Measurements from ENCODE around the gene RPS6KA5. TPM values are rescaled to one million over a fixed set of nuclear protein-coding genes. Genes with fewer than 3 reads are reported as not detected.
"Not testable (repeated sequence)": the region's sequence is repeated elsewhere in the genome, so short reads cannot be mapped to it uniquely, and the experiment has no call there.

The RPS6KA5 gene
- total and polyA plus RNA-seq, 8 donors: 4.2 to 10.8 (median 9.2) TPM

DNA sequence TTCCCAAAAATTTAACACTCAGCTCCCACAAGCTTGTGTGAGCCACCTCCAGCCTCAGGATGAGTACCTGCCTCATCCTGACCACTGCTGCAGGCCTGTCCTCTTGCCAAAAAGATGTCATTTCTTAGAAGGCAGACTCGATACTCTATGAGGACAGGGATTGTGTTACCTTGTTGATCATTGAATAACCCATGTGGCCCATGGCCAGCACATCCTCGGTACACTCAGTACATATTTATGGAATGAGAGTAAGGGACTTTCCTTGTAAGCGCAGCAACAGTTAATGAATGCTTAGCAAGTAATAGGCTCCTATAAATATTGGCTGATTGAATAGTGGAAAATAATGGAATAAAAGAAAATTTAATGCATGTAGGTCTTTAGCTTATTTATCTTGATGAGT lies 38.1 kb upstream of the RPS6KA5 start:
- DNase-seq: no peak
- no peak overlapping the region for H3K27ac ChIP-seq
- H3K36me3 ChIP-seq: no peaks in the 10 kb centered on the region
- H3K9me3 ChIP-seq: no peaks in the 10 kb centered on the region
- no peak overlapping the region for H3K4me3 ChIP-seq
- no peak for TF ChIP-seq CTCF (IDR thresholded peaks at IDR 0.05)
- H3K27me3 ChIP-seq: no peaks in the 10 kb centered on the region
- no peaks in the 10 kb centered on the region for H3K4me1 ChIP-seq
- intact Hi-C loops (cut with DNase I): no loop called here
- ATAC-seq: no peak

- H3K27me3 ChIP-seq; H3K4me1 ChIP-seq; H3K9me3 ChIP-seq; H3K36me3 ChIP-seq; H3K4me3 ChIP-seq; H3K27ac ChIP-seq; ATAC-seq; DNase-seq; intact Hi-C loops (cut with DNase I): not testable (repeated sequence)
Observed at GRCh38 chr14:91097657-91098056, 37.2 kb upstream of the RPS6KA5 start.

GRCh38 chr14:91095178-91095577 lies 34.7 kb upstream of the RPS6KA5 start:
- H3K4me1 ChIP-seq: no peaks in the 10 kb centered on the region
- no peak overlapping the region for H3K4me3 ChIP-seq
- no peaks in the 10 kb centered on the region for H3K27me3 ChIP-seq
- H3K36me3 ChIP-seq: no peaks in the 10 kb centered on the region
- H3K27ac ChIP-seq: no peak overlapping the region
- intact Hi-C loops (cut with DNase I): no loop called here
- ATAC-seq (no peak), DNase-seq (no peak)
- H3K9me3 ChIP-seq: no peaks in the 10 kb centered on the region
- TF ChIP-seq CTCF (IDR thresholded peaks at IDR 0.05): no peak

- H3K36me3 ChIP-seq: no peaks in the 10 kb centered on the region
- no peaks in the 10 kb centered on the region for H3K9me3 ChIP-seq
- no peaks in the 10 kb centered on the region for H3K27me3 ChIP-seq
- H3K4me3 ChIP-seq: no peak overlapping the region
- H3K4me1 ChIP-seq: no peaks in the 10 kb centered on the region
- ATAC-seq: no peak
- TF ChIP-seq CTCF (IDR thresholded peaks at IDR 0.05): no peak
- no peak overlapping the region for H3K27ac ChIP-seq
- DNase-seq: no peak
- intact Hi-C loops (cut with DNase I): no loop called here
Observed at GRCh38 chr14:91094772-91095171, 34.3 kb upstream of the RPS6KA5 start.

- H3K9me3 ChIP-seq; ATAC-seq; intact Hi-C loops (cut with DNase I); H3K36me3 ChIP-seq; H3K27me3 ChIP-seq; H3K4me3 ChIP-seq; H3K27ac ChIP-seq; DNase-seq; H3K4me1 ChIP-seq: not testable (repeated sequence)
Observed at GRCh38 chr14:91093743-91094472, 33.5 kb upstream of the RPS6KA5 start.

GRCh38 chr14:91092073-91092472 lies 31.6 kb upstream of the RPS6KA5 start:
- no peaks in the 10 kb centered on the region for H3K4me1 ChIP-seq
- no peak for TF ChIP-seq CTCF (IDR thresholded peaks at IDR 0.05)
- H3K36me3 ChIP-seq: no peaks in the 10 kb centered on the region
- no peak for DNase-seq
- no peak overlapping the region for H3K27ac ChIP-seq
- intact Hi-C loops (cut with DNase I): no loop called here
- H3K27me3 ChIP-seq: no peaks in the 10 kb centered on the region
- H3K4me3 ChIP-seq: no peak overlapping the region
- no peak for ATAC-seq
- no peaks in the 10 kb centered on the region for H3K9me3 ChIP-seq
